GM18499 (cell line): Measurements from ENCODE around the gene ATIC.

Experiments
- ATAC-seq: cut with Tn5 transposase; IDR thresholded peaks from one replicate; pipeline ENCODE4 v1.9.1; 2021; ENCODE audit warnings: moderate number of reproducible peaks; ENCODE audit not compliant: insufficient read depth, unreplicated experiment

Gene ATIC

DNA sequence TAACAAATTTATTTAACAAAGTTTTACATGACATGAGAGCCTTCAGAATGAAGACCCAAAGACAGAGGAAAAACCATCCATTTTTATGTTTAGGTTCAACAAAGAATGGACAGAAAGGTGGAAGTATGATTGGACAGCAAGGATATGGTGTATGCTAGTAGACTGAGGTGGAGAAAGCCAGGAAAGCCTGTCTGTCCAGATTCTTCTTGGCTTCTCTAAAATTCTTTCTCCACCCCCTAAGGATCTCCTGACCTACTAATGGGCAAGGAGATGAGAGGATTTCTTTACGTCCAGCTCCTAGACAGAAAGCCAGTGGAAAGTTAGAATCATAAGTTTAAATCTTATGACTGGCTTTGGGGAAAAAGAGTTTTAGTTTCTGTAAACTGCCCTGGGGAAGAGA, 3.0 kb downstream of the ATIC start:
- no peak for ATAC-seq

- no peak for ATAC-seq
These were observed 3.4 kb downstream of the ATIC start for GRCh38 chr2:215315301-215315700.

- no peak for ATAC-seq
These were observed 4.5 kb downstream of the ATIC start for GRCh38 chr2:215316336-215316735.

- ATAC-seq: no peak
These were observed 7.6 kb downstream of the ATIC start for GRCh38 chr2:215319500-215319899.

DNA sequence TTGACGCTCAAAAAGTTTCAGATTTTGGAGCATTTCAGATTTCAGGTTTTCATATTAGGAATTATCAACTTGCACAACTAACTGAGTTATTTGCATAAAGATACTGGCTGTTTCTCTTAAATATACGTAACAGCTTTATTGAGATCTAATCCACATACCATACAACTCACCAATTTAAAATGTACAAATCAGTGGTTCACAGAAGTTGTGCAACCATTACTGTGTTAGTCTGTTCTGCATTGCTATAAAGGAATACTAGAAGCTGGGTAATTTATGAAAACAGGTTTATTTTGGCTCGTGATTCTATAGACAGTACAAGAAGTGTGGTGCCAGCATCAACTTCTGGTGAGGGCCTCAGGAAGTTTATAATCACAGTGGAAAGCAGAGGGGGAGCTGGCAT, 8.2 kb downstream of the ATIC start:
- ATAC-seq: no peak

DNA sequence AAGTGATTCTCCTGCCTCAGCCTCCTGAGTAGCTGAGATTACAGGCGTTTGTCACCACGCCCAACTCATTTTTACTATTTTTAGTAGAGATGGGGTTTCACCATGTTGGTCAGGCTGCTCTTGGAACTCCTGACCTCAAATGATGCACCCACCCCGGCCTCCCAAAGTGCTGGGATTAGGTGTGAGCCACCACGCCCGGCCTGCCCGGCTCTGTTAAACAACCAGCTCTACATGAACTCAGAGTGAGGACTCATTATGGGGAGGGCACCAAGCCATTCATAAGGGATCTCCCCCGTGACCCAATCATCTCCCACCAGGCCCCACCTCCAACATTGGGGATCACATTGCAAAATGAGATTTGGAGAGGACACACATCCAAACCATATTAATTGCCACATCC, 8.8 kb downstream of the ATIC start:
- ATAC-seq: no peak

DNA sequence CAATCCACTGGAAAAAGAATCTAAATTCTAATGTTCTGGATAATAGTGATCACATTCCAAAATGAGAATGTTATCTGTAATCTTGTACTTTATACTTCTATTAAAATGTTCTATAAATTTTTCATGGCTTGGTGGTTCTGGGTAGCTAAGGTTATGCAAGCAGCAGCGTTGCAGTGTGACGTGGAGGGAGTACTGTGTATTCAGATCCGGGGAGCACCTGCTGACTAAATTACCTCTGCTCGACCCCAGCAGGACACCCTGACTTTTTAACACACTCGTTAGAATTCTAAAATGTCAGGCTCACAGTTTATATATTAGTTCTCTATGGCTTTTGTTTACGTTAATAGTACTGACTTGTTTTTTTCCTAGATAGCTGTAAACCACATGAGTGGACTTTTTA, 13.0 kb downstream of the ATIC start:
- no peak for ATAC-seq

- no peak for ATAC-seq
These were observed 16.2 kb downstream of the ATIC start for GRCh38 chr2:215328066-215328465.

DNA sequence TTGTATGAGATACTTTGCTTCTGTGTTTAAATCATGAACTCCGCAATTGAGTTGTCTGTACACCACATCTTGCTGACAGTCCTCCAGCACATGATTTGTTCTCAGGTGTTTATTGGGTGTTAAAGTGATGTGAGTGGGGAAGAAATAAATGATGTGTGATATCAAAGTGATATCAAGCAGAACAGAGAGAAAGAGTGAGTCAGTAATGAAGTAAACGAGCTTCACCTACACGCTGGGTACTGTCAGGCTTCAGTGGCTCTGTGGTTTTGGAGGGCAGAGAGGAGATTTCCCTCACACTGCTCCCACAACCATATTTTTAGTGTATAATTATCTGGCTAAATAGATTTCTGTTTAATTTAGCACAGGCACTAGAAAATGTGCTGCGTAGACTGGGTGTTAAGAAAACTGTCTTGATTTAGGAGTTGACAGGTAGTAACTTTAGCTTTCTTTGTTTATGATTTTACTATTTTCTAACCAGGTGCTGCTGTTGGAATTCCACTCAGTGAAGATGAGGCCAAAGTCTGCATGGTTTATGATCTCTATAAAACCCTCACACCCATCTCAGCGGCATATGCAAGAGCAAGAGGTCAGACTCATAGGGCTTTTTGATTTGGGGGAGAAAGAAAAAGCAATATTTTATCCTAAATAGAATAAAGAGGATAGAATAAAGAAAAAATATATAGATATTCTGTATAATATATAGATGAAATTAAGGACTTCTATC, 21.2 kb downstream of the ATIC start:
- ATAC-seq: peak; percentile 68

DNA sequence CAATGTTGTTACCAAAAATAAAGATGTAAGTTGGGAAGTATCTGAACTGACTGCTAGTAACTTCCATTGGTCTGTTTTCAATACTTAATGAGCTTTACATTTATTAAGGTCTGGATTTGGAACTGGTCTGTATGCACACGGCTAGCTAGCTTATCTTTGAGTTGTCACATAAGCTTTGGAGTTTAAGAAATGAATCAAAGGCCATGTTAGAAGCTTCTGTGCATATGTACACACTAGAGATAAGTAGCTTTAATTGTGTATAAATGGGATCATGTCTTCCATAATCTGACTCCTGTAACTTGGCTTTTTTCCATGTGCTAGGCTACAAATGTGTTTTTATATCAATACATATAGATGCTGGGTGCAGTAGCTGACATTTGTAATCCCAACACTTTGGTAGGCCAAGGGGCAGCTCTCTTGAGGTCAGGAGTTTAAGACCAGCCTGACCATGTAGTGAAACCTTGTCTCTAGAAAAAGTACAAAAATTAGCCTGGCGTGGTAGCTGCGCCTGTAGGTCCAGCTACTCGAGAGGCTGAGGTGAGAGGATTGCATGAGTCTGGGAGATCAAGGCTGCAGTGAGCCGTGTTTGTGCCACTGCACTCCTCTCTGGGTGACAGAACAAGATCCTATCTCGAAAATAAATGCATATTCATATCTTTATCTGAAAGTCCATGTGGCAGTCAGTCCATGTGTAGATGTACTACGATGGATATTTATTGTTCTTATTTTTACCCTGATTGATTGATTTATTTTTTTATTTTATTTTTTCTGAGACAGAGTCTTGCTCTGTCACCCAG, 27.2 kb downstream of the ATIC start:
- ATAC-seq: no peak

GRCh38 chr2:215347878-215348277, 36.0 kb downstream of the ATIC start:
- ATAC-seq: no peak

DNA sequence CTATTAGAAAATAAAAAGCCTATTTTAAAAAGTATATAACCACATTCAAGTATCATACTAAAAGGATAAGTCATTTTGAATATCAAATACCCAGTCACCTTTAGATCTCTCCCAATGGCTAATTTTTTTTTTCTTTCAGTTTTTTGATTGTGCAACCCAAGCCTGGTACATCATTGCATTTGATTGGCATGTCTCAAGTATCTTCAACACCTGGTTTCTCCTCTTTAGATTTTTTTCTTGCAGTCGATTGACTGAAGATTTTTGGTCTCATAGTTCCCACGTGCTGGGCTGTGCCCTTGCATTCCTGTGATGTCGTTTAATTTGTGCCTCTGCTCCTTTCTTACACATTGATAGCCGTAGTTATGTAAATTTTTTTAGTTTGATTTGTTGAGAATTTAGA, 40.7 kb downstream of the ATIC start:
- no peak for ATAC-seq

GRCh38 chr2:215354771-215355695, 43.2 kb downstream of the ATIC start:
- no peak for ATAC-seq

DNA sequence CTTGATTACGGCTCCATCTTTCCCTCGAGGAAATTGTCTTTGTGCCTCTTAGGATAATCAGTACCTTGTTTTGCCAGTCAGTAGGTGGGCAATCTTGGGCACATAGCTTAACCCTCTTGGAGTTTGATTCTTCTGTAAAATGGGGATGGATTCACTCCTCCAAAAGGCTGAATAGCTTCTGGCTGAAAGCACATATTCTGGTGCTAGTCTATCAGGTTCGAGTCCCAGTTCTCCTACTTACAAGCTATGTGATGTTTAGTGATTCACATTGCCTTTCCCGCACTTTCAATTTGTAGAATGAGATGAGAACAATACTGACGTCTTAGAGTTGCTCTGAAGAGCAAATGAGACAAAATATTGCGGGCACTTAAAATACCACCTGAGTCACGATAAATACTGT, 43.9 kb downstream of the ATIC start:
- no peak for ATAC-seq

DNA sequence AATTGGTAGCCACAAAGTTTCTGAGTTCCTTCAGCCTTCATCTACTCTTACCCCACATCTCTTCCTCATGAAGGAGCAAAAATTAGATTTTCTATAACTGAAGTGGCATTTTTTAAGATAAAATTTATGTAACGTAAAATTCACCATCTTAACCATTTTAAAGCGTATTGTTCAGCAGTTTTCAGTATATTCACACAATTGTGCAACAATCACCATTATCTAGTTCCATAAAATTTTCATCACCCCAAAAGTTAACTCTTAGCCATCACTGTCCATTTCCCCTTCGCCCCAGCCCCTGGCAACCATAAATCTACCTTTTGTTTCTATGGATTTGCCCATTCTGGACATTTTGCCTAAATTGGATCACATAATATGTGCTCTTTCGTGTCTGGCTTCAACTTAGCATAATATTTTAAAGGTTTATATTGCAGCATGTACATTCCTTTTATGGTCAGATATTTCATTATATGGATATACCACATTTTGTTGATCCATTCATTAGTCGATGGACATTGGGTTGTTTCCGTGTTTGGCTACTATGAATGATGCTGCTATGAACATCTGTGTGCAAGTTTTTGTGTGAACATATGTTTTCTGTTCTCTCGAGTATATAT, 44.6 kb downstream of the ATIC start:
- no peak for ATAC-seq

- ATAC-seq: no peak
These were observed 45.1 kb downstream of the ATIC start for GRCh38 chr2:215356948-215357461.

DNA sequence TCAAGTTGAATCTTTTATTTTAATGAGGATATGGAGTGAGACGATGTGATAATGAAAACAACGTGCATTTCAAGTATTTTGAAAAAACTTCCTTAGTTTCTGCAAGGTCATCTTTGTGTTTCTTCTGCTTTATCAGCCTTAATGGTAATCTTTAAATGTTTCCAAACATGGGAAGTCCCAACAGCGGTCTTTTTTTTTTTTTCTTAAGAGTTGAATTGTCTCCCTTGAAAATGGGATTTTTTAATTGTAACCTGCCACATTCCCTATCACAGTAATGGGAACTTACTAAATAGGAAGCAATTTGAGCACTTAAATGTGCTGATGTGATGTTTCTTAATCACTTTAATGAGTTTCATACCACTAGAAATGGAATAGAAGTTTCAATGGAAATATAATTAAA, 45.8 kb downstream of the ATIC start:
- ATAC-seq: no peak

DNA sequence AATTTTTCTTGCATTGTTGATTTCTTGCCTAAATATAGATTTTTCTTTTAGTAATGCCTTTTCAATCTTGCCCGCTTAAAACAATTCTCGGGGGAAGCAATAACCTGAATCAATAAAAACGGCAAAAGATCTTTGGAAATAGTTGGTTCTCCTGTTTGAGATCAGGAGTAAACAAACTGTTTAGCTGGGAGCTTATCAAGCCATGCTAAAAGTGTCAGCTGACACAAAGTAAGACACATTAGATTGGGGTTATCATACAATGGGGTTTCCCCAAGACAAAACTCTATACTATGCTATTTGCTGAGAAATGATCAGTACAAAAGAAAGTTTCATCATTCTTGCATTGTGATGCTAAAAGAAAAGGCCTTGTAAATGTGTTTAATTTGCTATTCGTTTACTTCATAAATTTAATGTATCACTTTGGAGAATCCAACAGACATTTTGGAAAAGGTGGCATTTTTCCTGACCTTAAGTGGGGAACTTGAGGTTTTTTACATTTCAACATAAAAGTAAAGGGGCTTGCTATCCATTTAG, 46.5 kb downstream of the ATIC start:
- ATAC-seq: no peak

- no peak for ATAC-seq
These were observed 47.2 kb downstream of the ATIC start for GRCh38 chr2:215358891-215359575.

DNA sequence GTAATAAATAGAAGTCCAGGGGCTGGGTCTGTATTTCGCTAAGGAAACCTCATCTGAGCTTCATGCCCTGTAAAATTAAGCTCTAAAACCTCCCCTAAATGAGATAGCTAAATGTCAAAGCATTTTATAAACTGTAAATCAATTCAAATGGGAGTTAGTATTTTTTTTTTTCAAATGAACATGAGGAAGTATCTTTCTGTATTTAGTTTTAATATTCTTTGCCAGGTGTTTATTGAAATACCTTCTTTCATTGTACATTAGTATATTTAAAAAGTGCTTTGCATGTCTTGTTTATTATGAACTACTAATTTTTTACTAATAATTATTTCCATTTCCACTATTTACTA, 47.7 kb downstream of the ATIC start:
- ATAC-seq: no peak
